HG02588 (cell line): Measurements from ENCODE around the gene C18orf63.

Experiments used
- ATAC-seq: cut with Tn5 transposase; IDR thresholded peaks from one replicate; pipeline ENCODE4 v1.9.1; 2021; ENCODE audit warnings: mild to moderate bottlenecking, moderate library complexity; ENCODE audit not compliant: unreplicated experiment

The C18orf63 gene

GRCh38 chr18:74402806-74403433 lies 87.3 kb downstream of the C18orf63 start:
- ATAC-seq = no peak

DNA sequence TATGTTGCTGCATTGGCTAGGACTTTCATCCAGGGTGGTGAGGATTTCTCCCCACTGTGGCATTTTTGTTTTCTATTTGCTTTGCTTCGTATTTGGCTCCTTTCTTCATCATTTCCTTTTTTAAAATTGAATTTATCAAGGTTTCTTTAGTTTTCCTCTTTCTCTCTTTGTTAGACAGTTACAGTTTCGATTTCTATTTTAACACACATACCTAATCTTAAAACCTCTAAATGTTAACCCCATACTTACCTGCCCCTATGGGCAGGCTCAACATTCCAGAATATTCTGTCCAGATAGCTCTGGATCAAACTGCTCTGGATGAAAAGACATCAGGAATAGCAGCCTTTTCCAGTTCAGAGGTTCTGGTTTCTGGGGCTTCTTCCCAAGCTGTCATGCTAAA lies 92.2 kb downstream of the C18orf63 start:
- ATAC-seq = no peak
